Right lobe of liver (tissue), 6 donors: ENCODE data around the gene LYSMD3. TPM values are rescaled to one million over a fixed set of nuclear protein-coding genes. Genes with fewer than 3 reads are reported as not detected.

Source experiments
- ATAC-seq, 4 donors: fragments of 200-7000 bp; cut with Tn5 transposase; one replicate each; pipeline ENCODE4 v1.9.1; 2020; ENCODE audit warnings: mild to moderate bottlenecking in 4 of 4, moderate library complexity in 4 of 4
- DNase-seq, 3 donors: peaks; one replicate each; pipeline ENCODE4 v3.0.0-alpha.2; 2020
- H3K27ac ChIP-seq, 3 donors: fragments of 200-600 bp; one replicate each; pipeline ENCODE4 v1.8.0; 2022
- H3K27me3 ChIP-seq, 2 donors: fragments of 200-600 bp; one replicate each; pipeline ENCODE4 v1.8.0; 2022
- H3K36me3 ChIP-seq, 4 donors: fragments of 200-600 bp; sonication (generic) in 1 of 4; one replicate each; pipeline versions ENCODE4 v1.5.1 to v1.8.0; 2017 to 2022; ENCODE audit warnings: control low read depth in 1 of 4
- H3K4me1 ChIP-seq, 4 donors: fragments of 200-600 bp; sonication (generic) in 1 of 4; one replicate each; pipeline versions ENCODE4 v1.5.1 to v1.8.0; 2017 to 2022; ENCODE audit warnings: control low read depth in 1 of 4
- H3K4me3 ChIP-seq, 3 donors: fragments of 200-600 bp; one replicate each; pipeline ENCODE4 v1.8.0; 2022
- H3K9me3 ChIP-seq, 4 donors: fragments of 200-600 bp; sonication (generic) in 1 of 4; one replicate each; pipeline versions ENCODE4 v1.5.1 to v1.8.0; 2017 to 2022; ENCODE audit warnings: control low read depth in 1 of 4
- CTCF ChIP-seq, 4 donors: fragments of 200-600 bp in 3 of 4; fragments of 450-650 bp in 1 of 4; IDR thresholded peaks; one replicate each; pipeline versions ENCODE4 v1.5.1 to v1.8.0; 2016 to 2022; ENCODE audit warnings: antibody characterized with exemption in 4 of 4, mild to moderate bottlenecking in 2 of 4
- POLR2A ChIP-seq: fragments of 450-650 bp; IDR thresholded peaks from one replicate; pipeline ENCODE4 v1.6.1; 2017; ENCODE audit warnings: antibody characterized with exemption, mild to moderate bottlenecking
- WGBS: methylation state at CpG from one replicate; pipeline ENCODE4 v1.1.6; 2018; ENCODE audit warnings: low coverage, low lambda C conversion rate; ENCODE audit not compliant: insufficient coverage; ENCODE audit errors: missing lambda C conversion rate; 5-methylcytosine and 5-hydroxymethylcytosine counted together
- intact Hi-C, 2 donors: fragments of 100-400 bp; cut with DNase I; formaldehyde crosslinking; loops; one replicate each; pipeline versions ENCODE4 v1.11.2 to v1.14.1; 2022
- total RNA-seq, 6 experiments: library from RNA; depleted of rRNA in 2 of 6; stranded (reverse); fragments of >200 nt in 2 of 6; fragmentation: NEBNext Ultra II Directional in 3 of 6; extraction: Animal tissue kit (Norgen Biotek cat#: 25700) in 3 of 6; gene quantifications; one replicate each; pipeline versions ENCODE4 v1.1.0 to v1.2.4, GENCODE V29; 2016 to 2023
- donor health status: DM: no; HTN: yes; CAD: no.
- donor health status: DM: no; HTN: no; CAD: no.
- donor health status: DM: no; HTN: no; CAD: no.
- donor health status: DM: no; HTN: yes; CAD: no.
- donor health status: DM: no; HTN: yes; CAD: no.

LYSMD3 gene
- total RNA-seq, 6 experiments from 2014 or later: 11.4 to 16.6 (median 13.3) TPM

GRCh38 chr5:90569084-90569483 is 39.7 kb upstream of the LYSMD3 start:
- Histone ChIP-seq H3K27me3 (no peaks in the 10 kb centered on the region), H3K27ac (no peak overlapping the region), H3K36me3 (no peaks in the 10 kb centered on the region), H3K4me1 (no peaks in the 10 kb centered on the region), H3K4me3 (no peak overlapping the region), H3K9me3 (no peaks in the 10 kb centered on the region)
- DNase-seq: no peak
- no peak for ATAC-seq
- no peak for TF ChIP-seq POLR2A
- WGBS: 20% methylated on average over 1 of the region's 1 CpG
- intact Hi-C loops: no loop called here

GRCh38 chr5:90565491-90565890 is 36.1 kb upstream of the LYSMD3 start:
- Histone ChIP-seq H3K27me3 (no peaks in the 10 kb centered on the region), H3K36me3 (no peaks in the 10 kb centered on the region), H3K4me1 (no peaks in the 10 kb centered on the region), H3K9me3 (no peaks in the 10 kb centered on the region), H3K27ac (no peak overlapping the region), H3K4me3 (no peak overlapping the region)
- intact Hi-C loops: no loop called here
- ATAC-seq (no peak), DNase-seq (no peak)
- WGBS: 48% methylated on average over 3 of the region's 3 CpGs
- TF ChIP-seq CTCF (IDR thresholded peaks at IDR 0.05) (no peak), POLR2A (no peak)

GRCh38 chr5:90563108-90563507 is 33.7 kb upstream of the LYSMD3 start:
- intact Hi-C loops: no loop called here
- H3K4me1 ChIP-seq: peaks cover 0 to 12% (median 2%) of the 10 kb centered on the region in 4 donors
- TF ChIP-seq POLR2A (no peak), CTCF (IDR thresholded peaks at IDR 0.05) (no peak)
- no peak overlapping the region for H3K27ac ChIP-seq
- H3K36me3 ChIP-seq: no peaks in the 10 kb centered on the region
- DNase-seq (no peak), ATAC-seq (no peak)
- no peaks in the 10 kb centered on the region for H3K9me3 ChIP-seq
- no peak overlapping the region for H3K4me3 ChIP-seq
- WGBS: 43% methylated on average over 1 of the region's 1 CpG
- H3K27me3 ChIP-seq: peaks cover 0 to 19% of the 10 kb centered on the region in 2 donors

GRCh38 chr5:90562341-90562740 is 33.0 kb upstream of the LYSMD3 start:
- H3K4me3 ChIP-seq: no peak overlapping the region
- DNase-seq (no peak), ATAC-seq (no peak)
- H3K36me3 ChIP-seq: no peaks in the 10 kb centered on the region
- H3K27me3 ChIP-seq: peaks cover 0 to 21% of the 10 kb centered on the region in 2 donors
- H3K9me3 ChIP-seq: no peaks in the 10 kb centered on the region
- WGBS: no CpG with 5 or more reads among the region's 5 CpGs
- H3K4me1 ChIP-seq: peaks cover 0 to 13% (median 2%) of the 10 kb centered on the region in 4 donors
- TF ChIP-seq CTCF (IDR thresholded peaks at IDR 0.05): no peak
- no peak for TF ChIP-seq POLR2A
- no peak overlapping the region for H3K27ac ChIP-seq
- intact Hi-C loops: no loop called here

- Histone ChIP-seq H3K27me3 (peaks cover 0 to 21% of the 10 kb centered on the region in 2 donors), H3K27ac (no peak overlapping the region), H3K4me1 (peaks cover 0 to 13% (median 2%) of the 10 kb centered on the region in 4 donors), H3K9me3 (no peaks in the 10 kb centered on the region), H3K36me3 (no peaks in the 10 kb centered on the region), H3K4me3 (no peak overlapping the region)
- intact Hi-C loops: no loop called here
- no peak for DNase-seq
- TF ChIP-seq CTCF (IDR thresholded peaks at IDR 0.05) (no peak), POLR2A (no peak)
- ATAC-seq: no peak
- 58% methylated on average over 1 of the region's 1 CpG for WGBS
Measured at GRCh38 chr5:90561766-90562165, 32.4 kb upstream of the LYSMD3 start.
